OCI-LY3 (cell line): ENCODE data around the gene RAP1A.

Source experiments
- H2AFZ ChIP-seq: fragments of 200-600, 300-600 bp; shearing (Covaris generic); 2 replicates; pipeline ENCODE4 v1.6.0; 2014; ENCODE audit warnings: antibody characterized with exemption, low read depth, low read length
- H3K27ac ChIP-seq: fragments of 200-600, 300-600 bp; sonication (generic); 2 replicates; pipeline ENCODE4 v1.5.1; 2014; ENCODE audit warnings: mild to moderate bottlenecking, low read length, moderate library complexity, mixed read lengths
- H3K27me3 ChIP-seq: fragments of 200-600, 300-600 bp; sonication (generic); 2 replicates; pipeline ENCODE4 v1.6.1; 2014; ENCODE audit warnings: low read depth, low read length, mixed read lengths
- H3K36me3 ChIP-seq: fragments of 200-600, 300-600 bp; sonication (generic); replicated peaks from 2 replicates; pipeline ENCODE3; 2014; ENCODE audit warnings: low read depth, low read length, mixed read lengths
- H3K4me1 ChIP-seq: fragments of 300-600, 200-600 bp; sonication (generic); 2 replicates; pipeline ENCODE4 v1.6.1; 2014; ENCODE audit warnings: low read length, mixed read lengths
- H3K4me2 ChIP-seq: fragments of 200-600, 300-600 bp; sonication (generic); 2 replicates; pipeline ENCODE4 v1.6.1; 2014; ENCODE audit warnings: low read length, mixed read lengths
- H3K4me3 ChIP-seq: fragments of 300-600, 200-600 bp; sonication (generic); 2 replicates; pipeline ENCODE4 v1.5.1; 2014; ENCODE audit warnings: antibody characterized with exemption, mild to moderate bottlenecking, low read length, moderate library complexity
- H3K79me2 ChIP-seq: fragments of 300-600, 200-600 bp; shearing (Covaris generic); 2 replicates; pipeline ENCODE4 v1.6.1; 2014; ENCODE audit warnings: mild to moderate bottlenecking, low read length, mixed read lengths
- H3K9ac ChIP-seq: fragments of 300-600, 200-600 bp; shearing (Covaris generic); 2 replicates; pipeline ENCODE4 v1.6.0; 2014; ENCODE audit warnings: mild to moderate bottlenecking, low read length, moderate library complexity
- H3K9me3 ChIP-seq: fragments of 200-600, 300-600 bp; shearing (Covaris generic); 2 replicates; pipeline ENCODE4 v1.6.1; 2014; ENCODE audit warnings: low read length, mixed read lengths; ENCODE audit not compliant: insufficient read depth
- H4K20me1 ChIP-seq: fragments of 200-600, 300-600 bp; sonication (generic); 2 replicates; pipeline ENCODE4 v1.6.1; 2016; ENCODE audit warnings: low read length, mixed read lengths; ENCODE audit not compliant: insufficient read depth
- EZH2phosphoT487 ChIP-seq: fragments of 200-600 bp; shearing (Covaris generic); IDR thresholded peaks from 2 replicates; pipeline ENCODE4 v1.6.1; 2018; ENCODE audit warnings: antibody characterized with exemption, mixed run types, low read depth
- TF ChIP-seq, protein P1 (sequence below): fragments of 200-600, 300-600 bp; sonication (generic); IDR thresholded peaks from 2 replicates; pipeline ENCODE4 v1.5.1; 2014; ENCODE audit warnings: antibody characterized with exemption, low read length, low read depth

The RAP1A gene

DNA sequence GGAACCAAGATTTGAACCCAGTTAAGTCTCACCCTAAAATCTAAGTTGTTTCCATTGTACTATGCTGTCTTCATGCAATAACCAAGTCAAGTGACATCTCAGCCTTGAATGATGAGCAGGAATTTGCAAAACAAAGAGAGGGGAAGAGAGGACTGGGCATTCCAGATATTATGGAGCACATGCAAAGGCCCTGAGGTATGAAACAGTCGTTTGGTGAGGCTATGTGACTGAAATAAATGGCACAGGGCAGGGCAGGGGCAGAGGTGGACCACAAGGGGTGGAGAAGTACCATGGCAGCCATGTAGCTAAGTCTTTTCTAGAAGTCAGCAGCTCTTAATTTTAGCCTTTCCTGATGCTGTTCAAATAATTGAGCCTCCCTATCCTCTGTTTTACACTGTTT is 37.6 kb upstream of the RAP1A start:
- Histone ChIP-seq H3K9me3 (no peaks in the 10 kb centered on the region), H3K4me1 (no peaks in the 10 kb centered on the region), H3K27ac (no peak overlapping the region), H3K9ac (no peak overlapping the region), H2AFZ (no peak overlapping the region), H4K20me1 (no peaks in the 10 kb centered on the region), H3K4me2 (no peak overlapping the region), H3K36me3 (no peaks in the 10 kb centered on the region), H3K27me3 (no peaks in the 10 kb centered on the region), H3K79me2 (no peaks in the 10 kb centered on the region), H3K4me3 (no peak overlapping the region)
- TF ChIP-seq, protein P1, sequence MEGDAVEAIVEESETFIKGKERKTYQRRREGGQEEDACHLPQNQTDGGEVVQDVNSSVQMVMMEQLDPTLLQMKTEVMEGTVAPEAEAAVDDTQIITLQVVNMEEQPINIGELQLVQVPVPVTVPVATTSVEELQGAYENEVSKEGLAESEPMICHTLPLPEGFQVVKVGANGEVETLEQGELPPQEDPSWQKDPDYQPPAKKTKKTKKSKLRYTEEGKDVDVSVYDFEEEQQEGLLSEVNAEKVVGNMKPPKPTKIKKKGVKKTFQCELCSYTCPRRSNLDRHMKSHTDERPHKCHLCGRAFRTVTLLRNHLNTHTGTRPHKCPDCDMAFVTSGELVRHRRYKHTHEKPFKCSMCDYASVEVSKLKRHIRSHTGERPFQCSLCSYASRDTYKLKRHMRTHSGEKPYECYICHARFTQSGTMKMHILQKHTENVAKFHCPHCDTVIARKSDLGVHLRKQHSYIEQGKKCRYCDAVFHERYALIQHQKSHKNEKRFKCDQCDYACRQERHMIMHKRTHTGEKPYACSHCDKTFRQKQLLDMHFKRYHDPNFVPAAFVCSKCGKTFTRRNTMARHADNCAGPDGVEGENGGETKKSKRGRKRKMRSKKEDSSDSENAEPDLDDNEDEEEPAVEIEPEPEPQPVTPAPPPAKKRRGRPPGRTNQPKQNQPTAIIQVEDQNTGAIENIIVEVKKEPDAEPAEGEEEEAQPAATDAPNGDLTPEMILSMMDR: no peak
- no peak for TF ChIP-seq EZH2phosphoT487

DNA sequence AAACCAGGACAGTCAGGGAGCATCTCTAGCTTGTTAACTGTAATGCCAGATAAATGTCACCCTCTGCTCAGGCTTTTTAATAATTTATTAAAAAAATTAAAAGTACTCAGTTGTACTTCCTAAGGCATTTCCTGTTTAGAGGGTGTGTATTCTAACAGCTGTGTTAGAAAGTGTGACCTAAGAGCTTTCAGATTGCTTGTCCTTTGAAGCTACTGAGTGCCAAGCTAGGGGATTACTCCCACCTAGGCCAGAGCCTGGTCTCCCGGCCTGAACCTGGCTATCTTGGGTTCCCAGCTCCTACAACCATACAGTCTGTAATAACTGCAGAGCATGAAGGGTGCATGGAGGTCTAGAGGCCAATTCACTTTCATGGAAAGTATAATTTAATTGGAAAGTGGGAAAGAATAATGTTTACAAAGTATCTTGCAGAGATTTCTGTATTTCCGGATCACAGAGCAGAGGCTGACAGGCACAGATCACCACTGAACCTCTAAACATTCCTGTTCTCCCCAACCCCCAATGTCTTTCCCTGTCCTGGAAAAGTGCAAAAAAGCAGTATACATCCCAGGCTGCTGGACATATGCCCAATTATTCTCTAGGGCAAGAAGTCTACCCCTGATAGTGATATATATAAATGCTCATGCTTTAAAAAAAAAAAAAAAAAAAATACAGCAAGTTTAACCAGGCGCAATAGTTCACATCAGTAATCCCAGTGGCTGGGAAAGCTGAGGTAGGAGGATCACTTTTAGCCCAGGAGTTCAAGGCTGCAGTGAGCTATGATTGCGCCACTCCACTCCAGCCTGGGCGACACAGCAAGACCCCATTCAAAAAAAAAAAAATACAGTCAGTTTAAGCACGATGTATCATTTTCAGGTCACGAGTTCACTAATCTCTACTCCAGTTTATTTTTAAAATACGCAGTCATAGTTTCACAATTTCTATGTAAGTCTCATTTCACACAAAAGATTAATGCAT is 36.7 kb upstream of the RAP1A start:
- Histone ChIP-seq H3K4me3 (no peak overlapping the region), H3K4me1 (peaks cover 8% of the 10 kb centered on the region), H2AFZ (no peak overlapping the region), H3K9ac (no peak overlapping the region), H3K9me3 (no peaks in the 10 kb centered on the region), H3K79me2 (no peaks in the 10 kb centered on the region), H4K20me1 (no peaks in the 10 kb centered on the region), H3K36me3 (no peaks in the 10 kb centered on the region), H3K27ac (no peak overlapping the region), H3K4me2 (no peak overlapping the region), H3K27me3 (no peaks in the 10 kb centered on the region)
- TF ChIP-seq, protein P1: no peak
- no peak for TF ChIP-seq EZH2phosphoT487

DNA sequence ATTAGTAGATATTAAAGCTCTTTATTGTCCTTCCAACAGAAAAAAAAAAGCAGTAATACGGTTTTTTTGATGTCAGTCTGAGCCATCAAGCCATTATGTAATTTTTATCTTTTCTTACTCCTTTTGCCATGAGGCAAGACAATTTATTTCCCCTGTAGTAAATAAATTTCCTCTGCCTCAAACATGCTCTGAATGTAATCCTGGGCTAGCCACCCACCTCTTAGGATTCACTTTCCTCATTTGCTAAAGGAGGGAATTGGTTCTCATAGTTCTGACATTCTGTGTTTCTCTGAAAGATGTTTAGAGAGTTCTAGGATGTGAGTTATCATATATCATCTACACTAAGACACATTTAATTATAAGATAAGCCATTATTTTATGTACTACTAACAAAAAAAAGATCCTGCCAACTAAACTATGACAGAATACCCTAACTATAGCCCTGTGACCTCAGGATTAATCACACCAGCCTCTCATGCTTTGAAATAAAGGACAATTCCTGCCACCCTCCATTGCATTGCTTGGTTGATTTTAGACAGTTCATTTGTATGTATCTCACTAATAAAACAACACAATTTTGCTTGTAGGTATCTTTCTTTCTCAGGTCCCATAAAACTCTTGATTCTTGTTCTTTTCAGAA is 34.0 kb upstream of the RAP1A start:
- H2AFZ ChIP-seq: no peak overlapping the region
- peaks cover 31% of the 10 kb centered on the region for H3K4me1 ChIP-seq
- H3K36me3 ChIP-seq: no peaks in the 10 kb centered on the region
- no peak overlapping the region for H3K4me2 ChIP-seq
- no peak overlapping the region for H3K9ac ChIP-seq
- H3K79me2 ChIP-seq: no peaks in the 10 kb centered on the region
- H3K27me3 ChIP-seq: no peaks in the 10 kb centered on the region
- H4K20me1 ChIP-seq: no peaks in the 10 kb centered on the region
- TF ChIP-seq, protein P1: no peak
- H3K9me3 ChIP-seq: no peaks in the 10 kb centered on the region
- H3K27ac ChIP-seq: no peak overlapping the region
- H3K4me3 ChIP-seq: no peak overlapping the region

DNA sequence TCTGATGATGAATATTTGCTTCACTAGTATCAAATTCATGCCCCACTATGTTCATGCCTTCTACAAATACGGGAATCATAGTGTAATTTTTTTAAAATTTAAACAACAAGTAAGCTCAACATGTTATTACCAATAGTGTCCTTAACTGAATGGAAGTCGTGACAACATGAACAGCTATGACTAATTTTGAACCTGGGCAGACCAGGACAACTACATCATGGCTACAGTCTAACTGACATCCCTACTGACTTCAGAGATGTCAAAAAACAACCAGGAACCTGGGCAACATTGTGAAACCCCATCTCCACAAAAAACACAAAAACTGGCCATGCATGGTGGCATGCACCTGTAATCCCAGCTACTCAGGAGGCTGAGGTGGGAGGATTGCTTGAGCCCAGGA is 33.5 kb upstream of the RAP1A start:
- peaks cover 36% of the 10 kb centered on the region for H3K4me1 ChIP-seq
- H3K4me3 ChIP-seq: no peak overlapping the region
- no peaks in the 10 kb centered on the region for H3K27me3 ChIP-seq
- no peak overlapping the region for H2AFZ ChIP-seq
- no peak overlapping the region for H3K4me2 ChIP-seq
- no peaks in the 10 kb centered on the region for H3K36me3 ChIP-seq
- no peaks in the 10 kb centered on the region for H3K79me2 ChIP-seq
- TF ChIP-seq, protein P1: no peak
- TF ChIP-seq EZH2phosphoT487: no peak
- no peaks in the 10 kb centered on the region for H4K20me1 ChIP-seq
- H3K9ac ChIP-seq: no peak overlapping the region
- no peaks in the 10 kb centered on the region for H3K9me3 ChIP-seq
- no peak overlapping the region for H3K27ac ChIP-seq
